Measurements from ENCODE around the gene RAMAC.
"Not testable (repeated sequence)": the region's sequence is repeated elsewhere in the genome, so short reads cannot be mapped to it uniquely, and the experiment has no call there.

RAMAC gene

DNA sequence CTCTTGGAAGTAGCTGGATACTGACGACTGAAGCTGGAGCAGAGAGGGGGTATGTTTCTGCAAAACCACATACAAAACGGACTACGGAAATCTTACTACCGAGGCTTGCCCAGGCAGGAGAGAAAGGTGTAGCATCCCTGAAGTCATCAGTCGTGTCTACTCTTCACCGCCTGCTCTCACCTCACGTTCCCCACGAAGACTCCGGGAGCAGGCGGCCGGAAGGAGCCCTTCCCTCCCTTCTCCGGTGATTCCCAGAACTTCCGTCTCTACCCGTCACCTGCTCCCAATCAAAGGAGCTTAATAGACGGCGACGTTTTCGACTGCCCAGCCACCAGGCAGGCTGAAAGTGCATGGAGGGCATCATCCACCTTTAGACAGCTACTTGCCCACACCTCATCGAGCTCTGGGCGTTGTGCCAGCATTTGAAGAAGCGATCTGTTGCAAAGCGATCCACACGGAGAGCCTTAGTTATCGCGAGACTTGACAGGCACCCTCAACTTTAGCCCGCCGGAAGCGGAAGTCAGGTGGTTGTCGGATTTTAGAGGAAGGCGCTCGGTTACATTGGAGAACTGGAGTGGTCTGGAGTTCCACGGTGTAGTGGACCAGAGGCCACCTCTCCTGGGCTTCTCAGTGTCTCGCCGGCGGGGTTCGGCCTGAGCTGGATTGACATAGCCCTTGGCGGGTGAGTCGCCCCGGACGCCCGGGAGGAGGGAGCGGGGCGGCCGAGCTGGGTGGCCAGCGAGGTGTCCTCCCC is at the start of gene RAMAC:
Gene RAMAC, plus strand, starts transcription at position 523 of the 754 bp plus-strand sequence. CDS start 2,809 bp downstream, outside the sequence.
- DNase-seq (ENCODE audit: low read depth): peak; percentile 89

DNA sequence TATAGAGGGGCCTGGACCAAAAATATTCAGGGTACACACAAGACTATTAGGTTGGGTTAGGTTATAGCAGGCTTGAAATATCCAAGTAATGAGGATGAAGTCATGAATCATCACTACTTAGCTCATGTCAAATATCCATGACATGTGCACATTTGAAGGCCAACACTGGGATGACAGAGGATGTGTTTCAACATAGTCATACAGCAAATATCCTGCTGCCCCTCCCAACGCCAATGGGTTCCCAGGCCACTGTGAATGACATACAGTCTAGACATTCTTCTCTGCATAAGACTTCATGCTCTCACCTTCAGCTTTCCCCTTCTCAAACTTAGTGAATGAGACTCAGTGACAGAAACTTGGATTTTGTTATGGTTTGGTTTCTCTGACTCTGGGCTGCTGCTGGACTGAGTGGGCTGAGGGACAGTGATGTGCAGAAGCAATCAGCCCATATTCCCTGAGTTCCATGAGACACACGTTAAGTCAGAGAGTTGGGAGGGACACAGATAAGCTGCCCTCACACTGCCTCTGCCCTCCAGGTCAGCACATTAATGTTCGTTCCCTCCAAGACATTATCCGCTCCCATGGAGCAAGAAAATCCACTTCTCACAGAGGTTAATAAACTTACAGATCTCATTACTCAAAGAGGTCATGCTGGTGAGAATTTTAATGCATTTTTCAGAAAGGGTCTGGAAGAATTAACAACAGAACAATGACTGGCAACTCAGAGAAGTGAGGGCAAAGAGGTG is 48.9 kb upstream of the RAMAC start:
- no peak for DNase-seq (ENCODE audit: low read depth)

DNA sequence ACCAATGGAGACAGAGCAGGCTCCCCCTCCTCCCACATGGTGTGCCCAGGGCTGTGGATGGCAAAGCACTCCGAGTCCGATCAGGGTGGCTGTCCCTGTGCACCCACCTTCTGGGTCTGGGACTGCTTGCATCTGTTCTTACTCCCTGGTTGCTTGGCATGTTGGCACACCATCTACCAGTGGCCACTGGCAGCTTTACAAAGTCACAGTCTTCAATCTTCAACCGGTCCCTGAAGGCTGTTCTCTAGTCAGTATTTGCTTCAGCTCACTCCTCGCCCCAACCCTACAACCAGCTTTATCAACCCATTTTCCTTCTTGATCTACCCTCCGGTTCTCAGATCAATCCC is 48.3 kb upstream of the RAMAC start:
- no peak for DNase-seq (ENCODE audit: low read depth)

DNA sequence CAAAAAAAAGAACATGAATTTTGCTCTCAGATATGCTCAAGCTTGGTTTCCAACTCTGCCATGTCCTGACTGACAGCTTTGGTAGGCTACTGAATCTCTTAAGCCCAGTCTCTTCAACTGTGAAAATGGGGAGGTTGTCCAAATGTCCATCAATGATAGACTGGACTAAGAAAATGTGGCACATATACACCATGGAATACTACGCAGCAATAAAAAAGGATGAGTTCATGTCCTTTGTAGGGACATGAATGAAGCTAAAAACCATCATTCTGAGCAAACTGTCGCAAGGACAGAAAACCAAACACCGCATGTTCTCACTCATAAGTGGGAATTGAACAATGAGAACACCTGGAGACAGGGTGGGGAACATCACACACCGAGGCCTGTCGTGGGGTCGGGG is 46.3 kb upstream of the RAMAC start:
- DNase-seq (ENCODE audit: low read depth): not testable (repeated sequence)

DNA sequence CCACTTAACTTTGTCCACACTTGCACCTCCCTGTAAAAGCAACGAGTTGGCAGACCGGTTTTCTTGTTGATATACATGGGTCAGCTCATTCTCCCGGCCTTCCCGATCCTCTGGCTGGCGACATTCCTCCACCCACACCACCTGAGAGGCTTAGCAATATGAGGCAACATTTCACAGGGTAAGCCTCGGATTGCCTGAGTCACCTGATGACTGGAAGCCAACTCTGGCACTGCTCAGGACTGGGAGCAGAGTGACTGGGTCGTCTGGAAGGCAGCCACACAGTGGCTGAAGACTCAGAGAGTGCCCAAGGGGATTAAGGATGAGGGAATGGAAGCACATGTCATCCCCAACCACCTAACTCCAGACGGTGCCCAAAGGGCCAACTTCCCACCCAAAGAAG is 43.3 kb upstream of the RAMAC start:
- no peak for DNase-seq (ENCODE audit: low read depth)

DNA sequence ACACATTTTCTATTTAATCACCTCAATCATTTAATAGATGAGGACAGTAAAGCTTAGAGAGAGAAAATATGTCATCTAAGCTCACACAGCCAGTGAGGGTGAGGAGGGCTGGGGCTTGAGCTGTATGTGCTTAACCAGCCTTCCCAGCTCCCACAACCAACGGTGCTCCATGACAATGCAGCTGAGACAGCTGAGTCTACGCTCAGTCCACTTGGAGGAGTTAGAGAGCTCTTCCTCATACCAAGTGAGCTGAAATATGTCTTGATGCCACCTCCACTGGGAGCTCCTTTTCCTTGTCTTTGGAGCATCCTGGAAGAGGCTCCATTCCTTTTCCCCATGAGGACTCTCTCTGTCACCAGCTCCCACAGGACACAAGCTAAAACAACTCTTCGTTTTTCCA is 42.8 kb upstream of the RAMAC start:
- no peak for DNase-seq (ENCODE audit: low read depth)

DNA sequence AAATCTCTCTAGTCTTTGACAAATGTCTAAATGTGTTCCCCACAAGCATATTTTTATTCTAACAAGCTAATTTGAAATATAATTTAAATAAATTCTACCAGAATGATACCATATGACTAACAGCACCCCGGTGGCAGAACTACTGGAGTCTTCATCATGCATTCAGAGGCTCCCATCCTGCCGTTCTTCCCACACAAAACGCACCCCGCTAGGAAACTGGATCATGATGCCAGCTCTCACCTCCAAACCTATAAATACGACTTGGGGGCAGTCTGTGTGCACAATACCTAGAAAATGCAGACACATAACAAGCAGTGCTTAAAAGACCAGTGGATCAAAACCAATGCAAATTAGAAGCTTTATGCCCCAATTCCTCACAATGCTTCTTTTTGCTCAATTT is 42.0 kb upstream of the RAMAC start:
- DNase-seq (ENCODE audit: low read depth): no peak

DNA sequence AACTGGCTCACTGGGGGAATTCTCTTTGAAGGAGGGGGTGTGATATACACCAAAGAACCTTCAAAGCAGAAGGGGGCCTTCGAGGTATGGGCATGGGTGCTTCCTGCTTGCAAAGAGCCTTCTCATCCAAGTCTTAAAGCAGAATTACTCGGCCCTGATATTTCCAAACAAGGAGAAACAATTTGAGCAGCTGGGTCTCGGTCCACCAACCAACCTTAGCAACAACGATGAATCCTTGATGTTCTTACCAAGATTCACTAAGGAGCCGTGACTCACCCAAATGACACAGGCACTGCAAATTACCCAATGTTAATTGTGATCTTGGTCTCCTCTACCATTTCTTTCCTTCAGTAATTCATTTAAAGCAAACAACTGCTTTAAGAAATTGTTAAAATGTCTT is 41.2 kb upstream of the RAMAC start:
- DNase-seq (ENCODE audit: low read depth): no peak

DNA sequence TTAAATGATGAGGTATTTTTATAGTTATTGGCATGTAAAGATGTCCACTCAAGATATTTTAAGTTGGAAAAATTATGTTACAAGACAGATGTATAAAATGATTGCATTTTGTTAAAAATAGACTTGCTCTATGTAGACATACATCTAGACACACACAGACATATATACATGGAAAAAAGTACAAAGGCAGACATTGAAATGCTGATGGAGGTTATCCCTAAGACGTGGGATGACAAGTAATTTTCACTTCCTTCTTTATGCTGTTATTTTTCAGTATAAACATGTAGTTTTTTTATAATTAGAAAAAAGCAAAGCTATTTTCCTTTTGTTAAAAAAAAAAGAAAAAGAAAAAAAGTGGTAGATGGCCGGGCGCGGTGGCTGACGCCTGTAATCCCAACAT is 40.7 kb upstream of the RAMAC start:
- DNase-seq (ENCODE audit: low read depth): no peak

DNA sequence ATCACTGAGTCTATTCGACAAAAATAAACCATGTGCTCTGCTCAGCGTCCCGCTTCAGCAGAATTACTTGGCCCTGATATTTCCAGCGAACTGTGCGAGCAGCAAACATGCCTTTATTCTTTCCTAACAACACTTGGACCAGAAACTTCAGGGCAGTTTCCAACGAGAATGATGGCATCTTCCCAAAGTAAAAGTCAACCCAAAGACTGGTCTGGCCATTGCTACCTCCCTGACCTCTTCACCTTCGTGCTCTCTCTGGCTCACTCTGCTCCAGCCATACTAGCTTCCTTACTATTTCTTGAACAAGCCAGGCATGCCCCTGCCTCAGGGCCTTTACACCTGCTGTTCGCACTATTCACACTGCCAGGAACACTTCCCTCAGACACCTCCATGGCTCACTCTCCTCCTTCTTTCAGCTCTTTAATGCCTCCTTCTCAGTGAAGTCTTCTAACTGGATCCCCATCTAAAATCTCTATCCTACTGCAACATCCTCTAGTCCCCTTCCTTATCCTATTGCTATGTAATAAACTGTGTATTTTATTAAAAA is 39.8 kb upstream of the RAMAC start:
- no peak for DNase-seq (ENCODE audit: low read depth)

DNA sequence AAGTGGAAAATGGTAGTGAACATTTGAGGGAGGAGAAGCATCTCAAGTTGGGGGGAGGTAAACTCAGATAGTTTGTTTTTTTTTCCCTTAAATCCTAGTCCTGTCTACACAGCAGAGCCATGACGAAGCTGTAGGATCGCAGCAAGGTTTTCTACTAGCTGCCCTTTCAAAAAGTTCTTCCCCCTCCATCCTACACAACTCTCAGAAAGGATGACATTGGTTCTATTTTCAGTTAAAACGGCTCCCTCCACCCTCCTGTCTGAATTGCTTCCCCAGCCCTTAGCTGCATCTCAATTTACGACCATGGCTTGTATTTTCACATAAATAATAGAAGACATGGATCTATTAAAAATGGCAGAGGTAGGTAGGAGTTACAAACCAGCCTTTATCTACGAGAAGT is 35.7 kb upstream of the RAMAC start:
- no peak for DNase-seq (ENCODE audit: low read depth)

DNA sequence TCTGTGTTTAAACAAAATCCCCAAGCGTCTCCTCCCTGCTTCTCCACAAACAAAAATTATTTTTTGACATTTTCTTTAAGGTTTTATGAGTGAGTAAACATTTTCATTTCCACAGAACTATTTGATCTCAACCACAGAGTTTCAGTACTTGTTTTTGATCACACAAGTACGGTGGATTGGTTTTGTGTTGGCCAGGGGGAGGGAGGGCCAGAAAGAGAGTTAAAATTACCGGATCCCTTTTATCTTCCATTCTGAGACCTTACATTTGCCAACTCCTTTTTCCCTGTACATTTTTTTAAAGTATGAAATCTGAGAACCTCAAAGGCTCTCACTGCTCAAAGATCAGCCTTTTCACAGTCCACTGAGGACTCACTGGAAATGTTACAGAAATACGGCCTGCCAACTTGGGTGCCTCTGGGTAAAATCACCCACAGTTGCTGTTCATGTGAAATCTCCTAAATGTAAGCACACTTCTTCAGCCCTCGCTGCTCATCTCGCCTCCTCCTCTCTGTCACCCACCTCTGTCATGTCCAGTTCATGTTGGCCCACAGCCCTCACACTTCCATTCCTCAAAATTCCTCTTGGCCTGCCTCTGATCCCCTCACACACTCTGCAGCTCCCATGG is 35.2 kb upstream of the RAMAC start:
- DNase-seq (ENCODE audit: low read depth): no peak

DNA sequence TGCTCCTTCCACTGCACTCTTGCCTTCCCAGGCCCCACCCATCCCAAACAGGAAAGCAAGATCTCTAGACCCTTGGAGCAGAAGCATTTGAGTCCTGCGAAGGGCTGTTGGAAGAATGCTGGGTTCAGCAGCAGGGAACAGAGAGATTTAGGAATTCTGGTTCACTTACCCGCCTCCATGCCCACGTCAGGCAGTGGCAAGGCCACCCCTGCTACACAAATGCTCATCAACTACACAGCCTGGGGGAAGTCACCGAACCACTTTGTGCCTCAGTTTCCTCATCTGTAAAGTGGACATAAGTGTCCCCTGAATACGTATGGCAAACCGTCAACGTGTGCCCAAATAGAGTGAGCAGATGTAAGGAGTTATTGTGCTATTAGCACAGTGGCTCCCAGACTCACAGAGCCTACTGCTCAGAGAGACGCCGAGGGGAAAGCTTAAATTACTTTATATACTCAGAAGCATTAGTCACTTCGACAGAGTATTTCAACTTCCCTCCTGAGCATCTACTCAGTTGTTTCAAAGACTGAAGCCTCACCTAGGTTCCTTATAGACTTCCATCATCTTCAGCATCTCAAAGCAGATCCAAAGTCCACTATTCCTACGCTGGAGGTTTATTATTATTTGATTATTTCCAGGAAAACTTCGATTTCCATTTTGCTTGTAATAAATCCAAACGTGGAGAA is 34.4 kb upstream of the RAMAC start:
- no peak for DNase-seq (ENCODE audit: low read depth)

DNA sequence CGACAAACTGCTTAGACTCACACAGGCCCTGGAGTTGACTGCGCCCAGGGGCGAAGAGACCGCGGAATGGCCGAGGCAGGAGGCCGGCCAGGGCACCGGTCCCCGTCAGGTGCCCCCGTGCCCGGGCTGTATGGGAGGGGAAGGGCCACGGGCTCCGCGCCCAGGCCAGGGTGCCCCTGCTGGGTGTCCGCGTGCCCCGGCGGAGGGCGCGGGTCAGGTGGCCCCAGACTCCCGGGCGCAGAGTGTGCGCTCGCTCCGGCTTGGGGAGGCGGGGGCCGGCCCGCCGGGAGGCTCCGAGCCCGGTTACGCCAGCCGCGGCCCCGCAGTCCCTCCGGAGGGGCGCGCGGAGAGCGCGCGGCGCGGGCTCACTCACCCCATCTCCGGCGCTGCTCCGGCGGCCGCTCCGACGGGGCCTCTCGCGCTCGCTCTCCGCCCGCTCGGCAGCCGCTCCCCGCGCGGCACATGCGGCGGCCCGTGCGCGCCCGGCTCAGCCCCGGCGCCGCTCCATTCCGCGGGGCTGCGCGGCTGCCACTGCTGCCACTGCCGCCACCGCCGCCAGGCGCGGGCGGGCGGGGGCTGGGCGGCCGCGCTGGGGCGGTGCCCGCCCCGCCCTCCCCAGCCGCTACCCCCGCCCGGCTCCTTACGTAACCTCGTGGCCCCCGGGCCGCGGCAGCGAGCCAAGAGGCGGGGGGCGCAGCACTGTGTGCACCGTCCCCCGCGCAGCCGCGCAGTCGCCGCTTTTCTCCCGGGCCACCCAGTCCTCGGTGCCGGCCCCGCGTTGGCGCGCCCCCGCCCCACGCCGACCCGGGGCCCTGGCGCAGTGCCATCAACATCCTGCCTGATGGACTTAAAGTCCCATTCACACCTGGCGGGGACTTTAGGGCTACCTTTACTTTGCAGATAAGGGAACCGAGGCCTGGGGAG is 33.6 kb upstream of the RAMAC start, which contains the start of gene HOMER2:
Gene HOMER2, minus strand, starts transcription at position 563 of the 924 bp plus-strand sequence. Its CDS starts 185 bp downstream, at position 378.
- DNase-seq (ENCODE audit: low read depth): no peak

DNA sequence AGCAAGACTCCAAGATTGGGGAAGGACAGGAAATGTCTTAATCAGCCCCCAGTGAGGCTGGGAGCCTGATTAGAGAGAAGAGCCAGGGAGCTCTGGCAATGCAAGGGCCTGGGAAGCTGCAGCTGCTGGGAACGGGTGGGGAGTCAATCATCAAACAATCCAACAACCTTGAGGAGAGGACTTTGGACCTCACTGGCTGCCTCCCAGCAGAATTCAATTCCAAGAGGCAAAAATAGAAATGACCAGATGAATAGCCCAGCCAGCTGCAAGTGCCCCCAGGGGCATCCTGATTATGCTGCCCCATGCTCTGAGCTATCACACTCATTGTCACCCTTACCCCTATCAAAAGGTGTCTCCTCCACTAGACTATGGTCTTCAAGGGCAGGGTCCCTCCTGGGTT is 27.4 kb upstream of the RAMAC start:
- DNase-seq (ENCODE audit: low read depth): no peak

DNA sequence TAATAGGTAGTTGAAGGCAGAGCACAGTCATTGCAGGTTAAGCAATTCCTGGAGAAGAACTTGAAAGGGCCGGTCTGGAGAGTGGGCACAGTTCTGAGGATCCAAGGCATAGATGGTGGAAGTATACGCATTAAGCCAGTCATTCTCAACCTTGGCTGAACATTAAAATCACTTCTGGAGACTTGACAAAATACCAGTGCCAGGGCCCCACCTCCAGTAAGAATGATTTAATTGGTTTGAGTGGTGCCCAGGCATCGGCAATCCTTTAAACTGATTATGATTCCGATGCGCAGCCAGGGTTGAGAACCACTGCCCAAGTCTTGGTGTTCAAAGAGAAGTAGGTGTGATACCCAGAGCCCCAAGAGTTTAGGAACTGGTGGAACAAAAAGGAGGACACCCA is 26.6 kb upstream of the RAMAC start:
- DNase-seq (ENCODE audit: low read depth): no peak

DNA sequence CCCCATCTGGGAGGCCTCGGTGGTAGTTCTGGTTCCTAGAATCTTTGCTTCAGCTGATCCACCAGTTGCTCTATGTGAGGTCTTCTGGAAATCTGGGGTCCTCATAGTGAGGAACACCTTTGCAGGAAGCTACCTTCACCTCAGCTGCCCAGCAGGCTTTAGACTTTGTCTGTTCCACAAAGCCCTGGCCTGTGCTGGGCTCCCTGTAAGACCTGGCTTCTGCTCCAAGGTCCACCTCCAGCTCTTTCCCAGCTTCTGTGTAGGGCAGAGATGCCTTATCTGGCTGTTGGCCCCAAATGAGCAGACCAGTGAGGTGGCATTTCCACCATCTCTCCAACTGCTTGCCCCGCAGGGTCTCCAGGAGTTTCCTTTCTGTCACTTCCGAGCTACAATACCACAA is 25.2 kb upstream of the RAMAC start:
- DNase-seq (ENCODE audit: low read depth): no peak

DNA sequence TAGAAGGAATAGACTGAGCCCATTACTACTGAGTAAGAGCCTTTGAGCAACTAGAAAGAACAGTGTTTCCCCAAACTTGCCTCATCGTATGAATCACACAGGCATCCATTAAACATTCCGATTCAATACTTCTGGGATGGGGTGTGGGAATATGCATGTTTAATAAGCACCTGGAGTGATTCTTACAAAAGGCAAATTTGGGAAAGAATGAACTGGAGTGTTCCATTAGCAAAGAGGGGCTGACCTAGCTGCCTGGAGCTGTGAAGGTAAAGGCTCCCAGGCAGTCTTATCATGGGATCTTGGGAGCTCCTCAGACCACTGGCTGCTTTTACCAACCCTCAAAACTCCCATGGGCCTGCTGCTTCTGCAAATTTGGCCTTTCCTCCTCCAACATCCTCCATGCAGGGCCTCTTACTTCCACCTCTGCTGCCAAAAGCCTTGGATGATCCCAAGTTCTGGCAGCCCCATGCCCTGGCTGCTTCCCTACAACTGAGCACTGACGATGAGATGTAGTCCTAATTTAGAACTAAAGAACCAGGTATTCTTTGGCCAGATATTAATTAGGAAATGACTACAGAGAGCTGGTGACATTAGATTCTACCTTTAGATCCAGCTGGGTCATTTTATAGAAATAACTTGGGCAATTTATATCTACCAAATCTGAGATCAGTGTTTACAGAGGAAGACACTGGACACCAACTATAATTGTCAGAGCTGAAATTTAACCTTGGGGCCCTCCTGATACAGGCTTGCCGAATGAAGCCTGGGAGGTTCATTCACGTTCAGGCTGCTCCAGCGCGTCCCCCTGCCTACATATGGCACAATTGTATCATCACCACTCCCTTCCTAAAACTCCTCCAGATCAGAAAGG is 22.3 kb upstream of the RAMAC start:
- no peak for DNase-seq (ENCODE audit: low read depth)

DNA sequence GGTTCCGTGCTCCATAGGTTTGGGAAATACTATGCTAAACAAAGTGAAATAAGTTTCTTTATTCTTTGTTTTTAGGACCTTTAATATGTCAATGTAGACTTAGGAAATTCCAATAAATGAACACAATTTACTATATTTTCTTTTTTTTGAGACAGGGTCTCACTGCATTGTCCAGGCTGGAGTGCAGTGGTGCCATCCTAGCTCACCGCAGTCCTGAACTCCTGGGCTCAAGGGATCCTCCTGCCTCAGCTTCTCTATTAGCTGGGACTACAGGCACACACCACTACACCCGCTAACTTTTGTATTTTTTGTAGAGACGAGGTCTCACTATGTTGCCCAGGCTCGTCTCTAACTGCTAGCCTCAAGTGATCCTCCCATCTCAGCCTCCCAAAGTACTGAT is 21.1 kb upstream of the RAMAC start:
- no peak for DNase-seq (ENCODE audit: low read depth)

DNA sequence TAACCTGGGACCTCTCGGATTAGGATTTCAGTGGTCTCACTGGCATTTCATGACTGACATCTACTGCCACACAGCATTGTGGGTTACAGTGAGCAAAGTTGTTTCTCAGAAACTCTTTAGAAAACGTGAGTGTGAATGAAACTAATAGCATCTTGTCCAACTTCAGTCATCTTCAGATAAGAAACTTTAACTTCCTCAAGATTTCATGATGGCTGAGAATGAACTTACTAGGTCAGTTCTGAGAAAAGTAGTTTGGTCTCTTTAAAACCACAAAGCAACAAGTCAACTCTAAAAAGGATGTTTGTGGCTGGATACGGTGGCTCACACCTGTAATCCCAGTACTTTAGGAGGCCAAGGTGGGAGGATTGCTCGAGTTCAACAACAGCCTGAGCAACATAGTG is 19.3 kb upstream of the RAMAC start:
- no peak for DNase-seq (ENCODE audit: low read depth)
